Measurements from ENCODE around the gene RGS12.

DNA sequence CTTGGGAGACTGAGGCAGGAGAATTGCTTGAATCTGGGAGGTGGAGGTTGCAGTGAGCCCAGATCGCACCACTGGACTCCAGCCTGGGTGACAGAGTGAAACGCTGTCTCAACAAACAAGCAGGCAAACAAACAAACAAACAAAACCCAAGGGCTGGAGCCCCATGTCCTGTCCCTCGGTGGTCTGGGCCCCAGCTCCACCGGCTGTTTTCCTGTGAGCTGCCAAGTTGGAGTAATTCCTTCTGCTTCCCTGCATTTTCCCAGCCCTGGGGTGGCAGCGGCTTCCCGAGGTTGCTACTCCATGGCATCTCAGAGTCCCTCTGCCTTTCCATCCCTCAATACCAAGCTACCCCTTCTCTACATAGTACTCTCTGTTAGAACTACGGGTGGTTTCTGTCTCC is 43.2 kb downstream of the RGS12 start:
- TF ChIP-seq, protein P1, sequence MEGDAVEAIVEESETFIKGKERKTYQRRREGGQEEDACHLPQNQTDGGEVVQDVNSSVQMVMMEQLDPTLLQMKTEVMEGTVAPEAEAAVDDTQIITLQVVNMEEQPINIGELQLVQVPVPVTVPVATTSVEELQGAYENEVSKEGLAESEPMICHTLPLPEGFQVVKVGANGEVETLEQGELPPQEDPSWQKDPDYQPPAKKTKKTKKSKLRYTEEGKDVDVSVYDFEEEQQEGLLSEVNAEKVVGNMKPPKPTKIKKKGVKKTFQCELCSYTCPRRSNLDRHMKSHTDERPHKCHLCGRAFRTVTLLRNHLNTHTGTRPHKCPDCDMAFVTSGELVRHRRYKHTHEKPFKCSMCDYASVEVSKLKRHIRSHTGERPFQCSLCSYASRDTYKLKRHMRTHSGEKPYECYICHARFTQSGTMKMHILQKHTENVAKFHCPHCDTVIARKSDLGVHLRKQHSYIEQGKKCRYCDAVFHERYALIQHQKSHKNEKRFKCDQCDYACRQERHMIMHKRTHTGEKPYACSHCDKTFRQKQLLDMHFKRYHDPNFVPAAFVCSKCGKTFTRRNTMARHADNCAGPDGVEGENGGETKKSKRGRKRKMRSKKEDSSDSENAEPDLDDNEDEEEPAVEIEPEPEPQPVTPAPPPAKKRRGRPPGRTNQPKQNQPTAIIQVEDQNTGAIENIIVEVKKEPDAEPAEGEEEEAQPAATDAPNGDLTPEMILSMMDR (conservative IDR thresholded peaks at IDR 0.05 in 1 of 2, IDR thresholded peaks at IDR 0.05 in 1 of 2; ENCODE audit: extremely low read depth in 1 of 2, insufficient read depth in 1 of 2, low read depth in 1 of 2, low read length in 2 of 2), result no peak
- no peak for TF ChIP-seq EZH2 (IDR thresholded peaks at IDR 0.05; ENCODE audit: borderline replicate concordance, low read length)

All from mammary epithelial cell (primary cell).